ENCODE results near the gene MYRIP. TPM values are rescaled to one million over a fixed set of nuclear protein-coding genes. Genes with fewer than 3 reads are reported as not detected.

Gene MYRIP
- polyA plus RNA-seq, 3 donors: not detected

GRCh38 chr3:39920271-39920670 is 110.9 kb downstream of the MYRIP start:
- Histone ChIP-seq H3K27ac (ENCODE audit: low read depth in 1 of 2, low read length in 2 of 2) (no peak overlapping the region), H3K36me3 (replicated peaks in 1 of 2; ENCODE audit: control insufficient read depth in 1 of 2, insufficient read depth in 2 of 2, low read length in 2 of 2) (no peaks in the 10 kb centered on the region), H3K79me2 (ENCODE audit: insufficient read depth, low read length) (no peaks in the 10 kb centered on the region), H2AFZ (ENCODE audit: insufficient read depth, low read depth, low read length, poor library complexity, severe bottlenecking) (no peak overlapping the region), H3K9me3 (replicated peaks in 1 of 2; ENCODE audit: control insufficient read depth in 1 of 2, insufficient read depth in 1 of 2, low read length in 2 of 2) (no peaks in the 10 kb centered on the region), H3K9ac (ENCODE audit: insufficient read depth, low read length, poor library complexity, severe bottlenecking) (no peak overlapping the region), H4K20me1 (ENCODE audit: insufficient read depth, low read length) (no peaks in the 10 kb centered on the region), H3K4me1 (ENCODE audit: control insufficient read depth in 1 of 2, insufficient read depth in 2 of 2, low read length in 2 of 2) (no peaks in the 10 kb centered on the region), H3K4me3 (replicated peaks in 1 of 3; ENCODE audit: low read depth in 2 of 3, low read length in 3 of 3) (no peak overlapping the region), H3K27me3 (ENCODE audit: control insufficient read depth in 2 of 2, insufficient read depth in 2 of 2, low read length in 2 of 2) (no peaks in the 10 kb centered on the region), H3K4me2 (replicated peaks; ENCODE audit: extremely low read depth, low read length, poor library complexity, severe bottlenecking) (no peak overlapping the region)
- no peak overlapping the region for H3K4me3 Mint-ChIP-seq
- no peaks in the 10 kb centered on the region for H3K4me1 Mint-ChIP-seq
- DNase-seq: no peak
- H3K27me3 Mint-ChIP-seq (ENCODE audit: low read depth in 3 of 3): peaks cover 0 to 5% (median 0%) of the 10 kb centered on the region in 3 donors
- no CpG with 5 or more reads among the region's 1 CpG for WGBS (ENCODE audit: insufficient coverage)
- H3K9me3 Mint-ChIP-seq: peaks cover 0 to 2% (median 0%) of the 10 kb centered on the region in 7 donors
- H3K27ac Mint-ChIP-seq: no peak overlapping the region
- H3K36me3 Mint-ChIP-seq: no peaks in the 10 kb centered on the region
- intact Hi-C loops (cut with micrococcal nuclease): no loop called here
- no peak for TF ChIP-seq CTCF (IDR thresholded peaks at IDR 0.05)

DNA sequence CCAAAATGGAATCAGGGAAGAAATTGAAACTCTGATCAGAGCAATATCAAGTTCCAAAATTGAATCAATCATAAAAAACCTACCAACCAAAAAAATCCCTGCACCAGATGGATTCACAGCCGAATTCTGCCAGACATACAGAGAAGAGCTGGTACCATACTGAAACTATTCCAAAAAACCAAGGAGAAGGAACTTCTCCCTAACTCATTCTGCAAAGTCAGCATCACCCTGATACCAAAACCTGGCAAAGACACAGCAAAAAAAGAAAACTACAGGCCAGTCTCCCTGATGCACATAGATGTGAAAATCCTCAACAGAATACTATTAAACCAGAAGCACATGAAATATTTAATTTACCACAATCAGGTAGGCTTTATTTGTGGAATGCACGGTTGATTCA is 118.1 kb downstream of the MYRIP start:
- WGBS (ENCODE audit: insufficient coverage): 87% methylated on average over 1 of the region's 2 CpGs
- Mint-ChIP-seq H3K9me3 (peaks cover 0 to 6% (median 0%) of the 10 kb centered on the region in 7 donors), H3K27me3 (ENCODE audit: low read depth in 3 of 3) (peaks cover 0 to 2% (median 2%) of the 10 kb centered on the region in 3 donors), H3K27ac (no peak overlapping the region), H3K36me3 (no peaks in the 10 kb centered on the region), H3K4me1 (no peaks in the 10 kb centered on the region), H3K4me3 (no peak overlapping the region)
- no peaks in the 10 kb centered on the region for H3K9me3 ChIP-seq (replicated peaks in 1 of 2; ENCODE audit: control insufficient read depth in 1 of 2, insufficient read depth in 1 of 2, low read length in 2 of 2)
- no peak overlapping the region for H3K4me2 ChIP-seq (replicated peaks; ENCODE audit: extremely low read depth, low read length, poor library complexity, severe bottlenecking)
- H3K36me3 ChIP-seq (replicated peaks in 1 of 2; ENCODE audit: control insufficient read depth in 1 of 2, insufficient read depth in 2 of 2, low read length in 2 of 2): no peaks in the 10 kb centered on the region
- no peaks in the 10 kb centered on the region for H3K79me2 ChIP-seq (ENCODE audit: insufficient read depth, low read length)
- DNase-seq: no peak
- no peaks in the 10 kb centered on the region for H4K20me1 ChIP-seq (ENCODE audit: insufficient read depth, low read length)
- H2AFZ ChIP-seq (ENCODE audit: insufficient read depth, low read depth, low read length, poor library complexity, severe bottlenecking): no peak overlapping the region
- H3K4me3 ChIP-seq (replicated peaks in 1 of 3; ENCODE audit: low read depth in 2 of 3, low read length in 3 of 3): no peak overlapping the region
- TF ChIP-seq CTCF (IDR thresholded peaks at IDR 0.05): no peak
- H3K27ac ChIP-seq (ENCODE audit: low read depth in 1 of 2, low read length in 2 of 2): no peak overlapping the region
- intact Hi-C loops (cut with micrococcal nuclease): no loop called here
- no peak overlapping the region for H3K9ac ChIP-seq (ENCODE audit: insufficient read depth, low read length, poor library complexity, severe bottlenecking)
- no peaks in the 10 kb centered on the region for H3K4me1 ChIP-seq (ENCODE audit: control insufficient read depth in 1 of 2, insufficient read depth in 2 of 2, low read length in 2 of 2)
- no peaks in the 10 kb centered on the region for H3K27me3 ChIP-seq (ENCODE audit: control insufficient read depth in 2 of 2, insufficient read depth in 2 of 2, low read length in 2 of 2)
